NCI-H226 (cell line): Measurements from ENCODE around the gene PPP1R15A.
A peak's percentile ranks its signal among the peaks of the same experiment; 100 is the strongest.
"Not testable (repeated sequence)": the region's sequence is repeated elsewhere in the genome, so short reads cannot be mapped to it uniquely, and the experiment has no call there.

Source experiments
- DNase-seq: peaks from one replicate; pipeline ENCODE4 v3.0.0-alpha.2; 2015

PPP1R15A gene

GRCh38 chr19:48872182-48872883, at the start of gene PPP1R15A:
PPP1R15A (plus strand) TSS chr19:48872421; CDS start chr19:48873234, 813 bp downstream.
- peak; percentile 92 for DNase-seq

GRCh38 chr19:48822514-48822913, 49.7 kb upstream of the PPP1R15A start:
- no peak for DNase-seq

- no peak for DNase-seq
Measured at GRCh38 chr19:48826606-48827020, 45.6 kb upstream of the PPP1R15A start.

- no peak for DNase-seq
Measured at GRCh38 chr19:48830088-48830487, 42.1 kb upstream of the PPP1R15A start.

- DNase-seq, result no peak
Measured at GRCh38 chr19:48830965-48831364, 41.3 kb upstream of the PPP1R15A start.

GRCh38 chr19:48833049-48833448, 39.2 kb upstream of the PPP1R15A start:
- DNase-seq, result no peak

GRCh38 chr19:48833977-48834376, 38.2 kb upstream of the PPP1R15A start:
- no peak for DNase-seq

- DNase-seq, result peak; percentile 71
Measured at GRCh38 chr19:48835734-48836088, 36.5 kb upstream of the PPP1R15A start.

- DNase-seq, result peak; percentile 75
Measured at GRCh38 chr19:48836089-48837017, 35.9 kb upstream of the PPP1R15A start, which contains the start of gene HSD17B14. HSD17B14 (minus strand) TSS chr19:48836491; CDS start chr19:48836411, 80 bp downstream.

GRCh38 chr19:48837051-48837524, 35.1 kb upstream of the PPP1R15A start:
- DNase-seq, result peak; percentile 86

- DNase-seq, result no peak
Measured at GRCh38 chr19:48837687-48838086, 34.5 kb upstream of the PPP1R15A start.

GRCh38 chr19:48841047-48841446, 31.2 kb upstream of the PPP1R15A start:
- DNase-seq, result no peak

GRCh38 chr19:48841571-48841970, 30.6 kb upstream of the PPP1R15A start:
- no peak for DNase-seq

- peak; percentile 7 for DNase-seq
Measured at GRCh38 chr19:48842789-48843162, 29.4 kb upstream of the PPP1R15A start.

- DNase-seq, result peak; percentile 39
Measured at GRCh38 chr19:48844472-48844871, 27.7 kb upstream of the PPP1R15A start.

- no peak for DNase-seq
Measured at GRCh38 chr19:48845384-48845783, 26.8 kb upstream of the PPP1R15A start.

GRCh38 chr19:48846659-48847058, 25.6 kb upstream of the PPP1R15A start:
- not testable (repeated sequence) for DNase-seq

- no peak for DNase-seq
Measured at GRCh38 chr19:48852292-48852691, 19.9 kb upstream of the PPP1R15A start.

GRCh38 chr19:48853483-48853882, 18.7 kb upstream of the PPP1R15A start:
- no peak for DNase-seq

- DNase-seq, result no peak
Measured at GRCh38 chr19:48854103-48854502, 18.1 kb upstream of the PPP1R15A start.

GRCh38 chr19:48856921-48857320, 15.3 kb upstream of the PPP1R15A start:
- DNase-seq, result no peak

- no peak for DNase-seq
Measured at GRCh38 chr19:48858984-48859710, 13.1 kb upstream of the PPP1R15A start.
